Measurements from ENCODE around the gene GNA14. TPM values are rescaled to one million over a fixed set of nuclear protein-coding genes. Genes with fewer than 3 reads are reported as not detected.

Gene GNA14
- polyA plus RNA-seq, 2 of the 4 experiments (the other 2 are of a cell fraction) = 0.04 to 0.06 TPM

- TF ChIP-seq REST (IDR thresholded peaks at IDR 0.05) (no peak), HOXB13 (CRISPR knock-in tag; IDR thresholded peaks at IDR 0.05; ENCODE audit: low read depth) (no peak), ESRRA (IDR thresholded peaks at IDR 0.05; ENCODE audit: borderline replicate concordance, low read length) (no peak), NFE2L2 (conservative IDR thresholded peaks at IDR 0.05; ENCODE audit: low read length) (no peak), PHF8 (IDR thresholded peaks at IDR 0.05; ENCODE audit: borderline replicate concordance, low read depth) (no peak), SMC3 (IDR thresholded peaks at IDR 0.05) (no peak), MAX (IDR thresholded peaks at IDR 0.05) (no peak), KDM1A (IDR thresholded peaks at IDR 0.05; ENCODE audit: low read depth) (no peak), NR3C1 (IDR thresholded peaks at IDR 0.05) (no peak), SREBF2 (IDR thresholded peaks at IDR 0.05) (no peak)
These were observed 139.7 kb downstream of the GNA14 start (continued) for GRCh38 chr9:77508396-77508795.

- Histone ChIP-seq H3K27ac (no peak overlapping the region), H3K4me3 (no peak overlapping the region), H3K4me1 (peaks cover 4% of the 10 kb centered on the region), H3K4me2 (no peak overlapping the region), H3K9me3 (no peaks in the 10 kb centered on the region)
- DNase-seq (ENCODE audit: low read depth in 1 of 2, low spot score in 1 of 2) (no peak), FAIRE-seq (no peak), ATAC-seq (no peak)
- ChIA-PET POLR2A (no interaction called here), CTCF (interaction anchor here (0.9 kb wide), 1 partner anchor 50 kb away, joined by 3 read pairs; no protein-coding TSS in a partner anchor)
- no peak for TF ChIP-seq HMGXB4 (CRISPR knock-in tag; IDR thresholded peaks at IDR 0.05; ENCODE audit: borderline replicate concordance)
- no peak for TF ChIP-seq EP300 (IDR thresholded peaks at IDR 0.05)
- no peak for TF ChIP-seq PBX3 (IDR thresholded peaks at IDR 0.05)
- no peak for TF ChIP-seq SREBF2 (IDR thresholded peaks at IDR 0.05)
- no peak for TF ChIP-seq CBX2 (IDR thresholded peaks at IDR 0.05; ENCODE audit: borderline replicate concordance, low read depth)
- no peak for TF ChIP-seq ZC3H11A (IDR thresholded peaks at IDR 0.05)
- no peak for TF ChIP-seq ZFP36 (IDR thresholded peaks at IDR 0.05; ENCODE audit: borderline replicate concordance, partially characterized antibody)
- no peak for TF ChIP-seq POLR2A (IDR thresholded peaks at IDR 0.05; ENCODE audit: low read length)
- no peak for TF ChIP-seq REST (IDR thresholded peaks at IDR 0.05)
- TF ChIP-seq GATA3 (IDR thresholded peaks at IDR 0.05; ENCODE audit: borderline replicate concordance) = no peak
- TF ChIP-seq FOSL2 (IDR thresholded peaks at IDR 0.05) = no peak
- no peak for TF ChIP-seq FOSL2 (CRISPR knock-in tag; IDR thresholded peaks at IDR 0.05)
- no peak for TF ChIP-seq MAX (IDR thresholded peaks at IDR 0.05)
- 61% methylated on average over 7 of the region's 7 CpGs for WGBS (ENCODE audit: missing lambda C conversion rate)
These were observed 140.7 kb downstream of the GNA14 start for GRCh38 chr9:77507212-77507961.
